Embryonic facial prominence (tissue), 1 donor: ENCODE data around the gene KIZ.
"Not testable (repeated sequence)": the region's sequence is repeated elsewhere in the genome, so short reads cannot be mapped to it uniquely, and the experiment has no call there.

Experiments used
- DNase-seq: peaks from one replicate; pipeline ENCODE4 v3.0.0-alpha.2; 2016; ENCODE audit errors: extremely low spot score

KIZ gene

GRCh38 chr20:21137078-21137477, 11.2 kb downstream of the KIZ start:
- no peak for DNase-seq

- DNase-seq: no peak
These were observed 14.1 kb downstream of the KIZ start for GRCh38 chr20:21139881-21140566.

GRCh38 chr20:21141825-21142224, 15.9 kb downstream of the KIZ start:
- no peak for DNase-seq

- no peak for DNase-seq
These were observed 17.5 kb downstream of the KIZ start for GRCh38 chr20:21143194-21143890.

GRCh38 chr20:21145424-21145823, 19.5 kb downstream of the KIZ start:
- no peak for DNase-seq

GRCh38 chr20:21146215-21146614, 20.3 kb downstream of the KIZ start:
- no peak for DNase-seq

- no peak for DNase-seq
These were observed 21.7 kb downstream of the KIZ start for GRCh38 chr20:21147593-21147992.

GRCh38 chr20:21149344-21149743, 23.5 kb downstream of the KIZ start:
- no peak for DNase-seq

- no peak for DNase-seq
These were observed 25.9 kb downstream of the KIZ start for GRCh38 chr20:21151791-21152190.

GRCh38 chr20:21154692-21155091, 28.8 kb downstream of the KIZ start:
- no peak for DNase-seq

- DNase-seq: no peak
These were observed 29.4 kb downstream of the KIZ start for GRCh38 chr20:21155268-21155667.

GRCh38 chr20:21156266-21156665, 30.4 kb downstream of the KIZ start:
- no peak for DNase-seq

- DNase-seq: no peak
These were observed 31.1 kb downstream of the KIZ start for GRCh38 chr20:21157006-21157405.

GRCh38 chr20:21159658-21160380, 33.9 kb downstream of the KIZ start:
- DNase-seq: no peak

GRCh38 chr20:21161926-21162325, 36.0 kb downstream of the KIZ start:
- no peak for DNase-seq

- DNase-seq: no peak
These were observed 36.7 kb downstream of the KIZ start for GRCh38 chr20:21162631-21163030.

- DNase-seq: no peak
These were observed 40.9 kb downstream of the KIZ start for GRCh38 chr20:21166801-21167200.

- DNase-seq: no peak
These were observed 41.4 kb downstream of the KIZ start for GRCh38 chr20:21167261-21167660.

- not testable (repeated sequence) for DNase-seq
These were observed 42.2 kb downstream of the KIZ start for GRCh38 chr20:21168061-21168460.

- DNase-seq: no peak
These were observed 46.7 kb downstream of the KIZ start for GRCh38 chr20:21172626-21173025.

GRCh38 chr20:21173485-21173884, 47.6 kb downstream of the KIZ start:
- DNase-seq: no peak

- no peak for DNase-seq
These were observed 48.8 kb downstream of the KIZ start for GRCh38 chr20:21174516-21175239.
